ENCODE results near the gene ZCRB1.

Gene ZCRB1

DNA sequence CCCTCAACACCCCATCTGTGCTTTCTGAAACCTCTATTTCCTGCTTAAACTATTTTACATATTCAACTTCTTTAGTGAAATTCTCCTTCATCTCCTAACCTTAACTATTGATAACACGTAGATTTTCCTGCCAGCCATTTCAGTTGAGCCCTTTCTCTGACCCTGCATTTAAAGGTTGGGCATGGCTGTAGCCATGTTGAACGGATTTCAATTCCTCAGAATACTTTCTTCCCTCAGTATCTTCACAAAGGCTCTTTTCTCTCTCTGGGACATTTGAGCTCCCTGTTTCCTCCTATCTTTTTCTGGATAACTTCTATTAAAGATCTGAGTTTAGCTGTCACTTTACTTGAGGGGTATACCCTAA, 1.3 kb upstream of the ZCRB1 start:
- no peak for DNase-seq (ENCODE audit: low read depth)

DNA sequence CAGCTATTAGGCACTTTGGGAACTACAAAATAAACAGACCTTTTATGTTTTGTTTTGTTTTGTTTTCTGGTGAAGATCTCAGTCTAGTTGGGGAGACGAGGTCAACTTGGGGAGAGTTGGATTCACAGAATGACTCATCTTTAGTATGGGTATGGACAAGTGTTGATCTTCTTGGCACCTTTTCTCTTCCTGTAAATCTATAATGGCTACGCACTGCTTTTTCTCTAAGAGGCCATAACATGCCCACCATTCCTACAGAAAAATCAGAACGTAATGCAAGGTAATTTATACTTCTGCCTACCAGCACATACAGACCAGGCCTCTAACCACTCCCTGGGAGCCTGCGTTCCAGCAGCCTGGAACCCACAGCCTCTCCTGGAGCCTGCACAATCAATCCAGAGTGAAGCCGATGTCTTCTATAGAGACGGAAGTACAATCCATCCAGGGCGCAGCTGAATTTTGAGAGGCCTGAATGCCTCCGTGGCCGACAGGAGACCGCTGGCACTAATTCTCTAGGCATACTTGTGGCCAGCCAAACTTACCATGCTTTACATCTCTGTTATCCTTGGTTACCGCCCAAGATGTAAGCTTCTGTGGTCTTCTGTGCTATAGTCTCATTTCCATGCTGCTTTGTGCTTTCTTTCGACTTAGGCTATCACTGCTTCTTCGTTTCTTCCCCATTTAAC, 790 bp upstream of the ZCRB1 start:
- DNase-seq (ENCODE audit: low read depth), result no peak

DNA sequence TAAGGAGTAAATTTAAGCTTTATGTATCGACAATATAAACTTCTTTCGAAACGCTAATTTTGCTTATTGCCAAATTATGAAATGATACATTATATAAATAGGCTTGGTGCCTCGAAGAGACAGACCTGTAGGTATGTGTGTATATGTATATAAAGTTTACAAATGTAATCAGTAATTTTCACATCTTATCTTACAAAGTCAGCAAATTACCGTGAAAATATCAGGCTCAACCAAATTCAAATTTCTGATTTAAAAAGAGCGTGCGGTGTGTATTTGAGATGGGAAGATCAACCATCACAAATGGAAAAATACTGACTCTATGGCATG, 605 bp downstream of the ZCRB1 start:
- DNase-seq (ENCODE audit: low read depth), result no peak

DNA sequence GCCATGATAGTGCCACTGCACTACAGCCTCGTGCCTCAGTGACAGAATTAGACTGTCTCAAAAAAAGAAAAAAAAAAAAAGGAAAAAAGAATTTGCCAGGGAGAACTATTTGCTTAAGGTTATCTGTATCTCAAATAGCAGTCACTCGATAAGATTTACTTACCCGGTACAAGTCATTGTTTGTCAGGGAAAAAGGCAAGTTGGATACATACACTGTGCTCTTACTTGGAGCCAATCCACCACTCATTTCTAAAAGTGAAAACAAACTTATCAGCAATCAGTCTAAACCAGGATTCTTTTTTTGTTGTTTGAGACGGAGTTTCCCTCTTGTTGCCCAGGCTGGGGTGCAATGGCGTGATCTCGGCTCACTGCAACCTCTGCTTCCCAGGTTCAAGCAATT, 2.0 kb downstream of the ZCRB1 start:
- DNase-seq (ENCODE audit: low read depth), result no peak

DNA sequence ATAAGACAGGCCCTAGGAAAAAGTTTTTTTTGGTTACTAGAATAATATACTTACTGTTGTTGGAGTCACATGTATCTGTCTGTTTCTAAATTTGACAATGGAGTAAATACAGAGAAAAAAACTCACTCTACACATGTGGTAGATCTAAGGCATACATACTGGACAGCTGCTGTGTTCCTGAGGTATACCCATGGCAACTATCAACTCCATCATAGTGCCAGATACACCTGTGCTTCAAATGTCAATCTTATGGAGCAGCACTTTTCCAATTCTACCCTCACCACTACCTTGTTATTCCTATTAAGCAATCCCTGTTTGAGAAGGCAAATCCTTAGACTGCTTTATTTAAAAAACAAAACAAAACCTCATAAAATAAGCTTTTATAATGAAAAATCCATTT, 3.3 kb downstream of the ZCRB1 start:
- no peak for DNase-seq (ENCODE audit: low read depth)

DNA sequence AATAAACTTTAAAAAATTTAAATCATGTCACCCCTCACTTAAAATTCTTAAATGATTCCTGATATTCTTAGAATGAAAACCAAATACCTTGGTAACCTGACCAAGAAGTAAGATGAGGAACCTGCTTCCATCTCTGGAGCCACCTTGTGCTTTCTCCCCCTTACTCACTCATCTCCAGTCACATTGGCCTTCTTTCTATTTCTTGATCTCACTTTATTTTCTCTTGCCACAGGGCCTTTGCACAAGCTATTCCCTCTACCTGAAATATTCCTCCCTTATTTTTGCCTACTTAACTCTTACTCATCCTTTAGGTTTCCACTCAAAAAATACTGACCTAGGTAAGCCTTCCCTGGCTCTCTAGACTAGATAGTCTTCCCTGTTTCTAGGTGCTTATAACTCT, 5.1 kb downstream of the ZCRB1 start:
- no peak for DNase-seq (ENCODE audit: low read depth)

DNA sequence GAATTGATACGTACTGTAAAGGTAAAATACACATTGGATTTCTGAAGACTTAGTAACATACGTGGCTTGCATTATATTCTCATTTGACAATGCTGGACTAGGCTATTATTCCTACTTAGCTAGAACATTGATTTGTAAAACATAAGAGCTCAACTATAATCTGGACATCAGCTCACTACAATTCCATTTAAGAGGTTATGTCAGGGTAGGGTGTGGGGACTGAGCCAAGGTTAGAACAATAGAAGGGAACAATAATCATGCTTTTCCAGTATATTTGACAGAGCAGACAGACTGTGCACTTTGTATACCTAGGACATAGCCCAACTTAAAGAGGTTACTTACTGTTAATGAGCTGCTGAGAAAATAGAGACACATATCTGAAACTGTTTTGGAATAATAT, 10.8 kb downstream of the ZCRB1 start:
- no peak for DNase-seq (ENCODE audit: low read depth)

DNA sequence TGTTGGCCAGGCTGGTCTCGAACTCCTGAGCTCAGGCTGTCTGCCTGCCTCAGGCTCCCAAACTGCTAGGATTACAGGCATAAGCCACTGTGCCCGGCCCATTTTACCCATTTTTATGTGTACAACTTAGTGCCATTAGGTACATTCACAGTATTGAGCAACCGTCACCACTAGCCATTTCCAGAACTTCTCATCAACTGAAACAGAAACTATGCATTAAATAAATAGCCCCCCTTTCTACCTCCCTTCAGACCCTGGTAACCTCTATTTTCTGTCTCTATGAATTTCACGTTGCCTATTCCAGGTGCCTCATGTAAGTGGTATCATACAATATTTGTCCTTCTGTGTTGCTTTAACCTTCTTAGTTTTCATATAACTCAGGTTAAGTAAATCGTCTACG, 15.9 kb downstream of the ZCRB1 start:
- no peak for DNase-seq (ENCODE audit: low read depth)

DNA sequence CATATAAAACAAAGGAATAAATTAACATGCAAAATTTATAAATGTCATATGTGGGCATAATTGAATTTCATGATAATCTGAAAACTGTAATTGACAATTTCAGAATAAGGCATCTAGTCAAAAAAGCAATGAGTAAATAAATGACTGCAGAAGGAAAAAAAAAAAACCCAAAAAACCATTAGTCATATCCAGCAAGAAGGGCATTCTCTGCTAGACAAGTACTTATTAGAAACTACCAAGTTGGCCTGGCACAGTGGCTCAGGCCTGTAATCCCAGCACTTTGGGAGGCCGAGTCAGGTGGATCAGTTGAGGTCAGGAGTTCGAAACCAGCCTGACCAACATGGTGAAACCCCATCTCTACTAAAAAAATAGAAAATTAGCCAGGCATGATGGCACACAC, 17.5 kb downstream of the ZCRB1 start:
- no peak for DNase-seq (ENCODE audit: low read depth)

DNA sequence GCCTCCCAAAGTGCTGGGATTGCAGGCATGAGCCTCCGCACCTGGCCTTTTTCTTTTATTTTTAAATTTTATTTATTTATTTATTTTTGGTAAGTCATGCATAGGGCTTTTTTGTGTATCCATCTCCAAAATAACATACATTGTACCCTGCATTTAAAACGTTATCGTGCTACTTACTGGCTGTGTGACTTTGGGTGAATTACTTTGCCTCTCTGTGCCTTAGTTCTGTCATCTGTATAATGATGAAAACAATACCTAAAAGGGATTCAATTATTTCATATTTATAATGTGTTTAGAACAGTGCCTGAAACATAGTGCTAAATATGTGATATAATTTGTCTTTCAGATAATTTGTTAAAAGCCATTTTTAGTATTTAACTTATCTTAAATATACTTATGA, 19.6 kb downstream of the ZCRB1 start:
- no peak for DNase-seq (ENCODE audit: low read depth)

DNA sequence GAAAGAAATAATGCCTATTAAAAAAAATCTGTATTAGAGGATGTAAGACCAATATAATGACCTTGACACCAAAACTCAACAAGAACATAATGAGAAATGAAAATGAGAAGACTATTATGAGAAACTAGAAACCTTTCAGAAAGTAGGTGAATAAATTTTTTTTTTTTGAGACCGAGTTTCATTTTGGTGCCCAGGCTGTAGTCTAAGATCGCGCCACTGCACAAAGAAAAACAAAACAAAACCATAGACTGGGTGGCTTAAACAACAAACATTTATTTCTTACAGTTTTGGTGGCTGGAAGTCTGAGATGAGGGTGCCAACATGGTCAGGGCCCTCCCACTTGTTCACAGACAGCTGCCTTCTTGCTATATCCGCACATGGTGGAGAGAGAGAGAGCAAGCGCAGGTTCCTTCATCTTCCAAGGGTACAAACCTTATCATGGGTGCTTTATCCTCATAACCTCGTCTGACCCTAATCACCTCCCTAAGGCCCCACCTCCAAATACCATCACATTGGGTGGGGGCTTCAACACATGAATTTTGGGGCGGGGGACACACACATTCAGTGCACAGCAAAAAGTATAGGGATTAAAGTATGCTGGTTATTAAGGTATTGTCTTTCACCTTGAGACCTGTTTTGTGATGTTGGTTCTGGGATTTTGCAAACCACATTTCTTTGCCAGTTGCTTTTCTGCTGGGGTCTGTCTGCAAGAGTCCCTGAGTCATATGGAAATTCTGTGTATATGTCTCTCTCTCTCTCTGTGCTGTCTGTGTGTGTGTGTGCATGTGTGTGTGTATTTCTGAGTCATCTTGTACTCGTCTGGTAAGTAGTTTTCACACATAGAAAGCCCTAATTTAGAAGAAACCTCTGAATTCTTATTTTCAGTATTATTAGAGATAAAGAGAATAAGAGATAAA, 26.2 kb downstream of the ZCRB1 start:
- DNase-seq (ENCODE audit: low read depth), result peak; percentile 46

DNA sequence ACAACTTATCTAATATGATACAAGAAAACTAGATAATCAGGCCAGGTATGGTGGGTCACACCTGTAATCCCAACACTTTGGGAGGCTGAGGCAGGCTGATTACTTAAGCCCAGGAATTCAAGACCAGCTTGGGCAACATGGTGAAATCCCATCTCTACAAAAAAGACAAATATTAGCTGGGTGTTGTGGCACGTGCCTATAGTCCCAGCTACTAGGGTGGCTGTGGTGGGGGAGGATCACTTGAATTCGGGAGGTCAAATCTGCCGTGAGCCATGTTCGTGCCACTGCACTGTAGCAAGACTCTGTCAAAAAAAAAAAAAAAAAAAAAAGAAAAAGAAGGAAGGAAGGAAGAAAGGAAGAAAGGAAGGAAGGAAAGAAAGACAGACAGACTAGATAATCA, 27.0 kb downstream of the ZCRB1 start:
- no peak for DNase-seq (ENCODE audit: low read depth)

DNA sequence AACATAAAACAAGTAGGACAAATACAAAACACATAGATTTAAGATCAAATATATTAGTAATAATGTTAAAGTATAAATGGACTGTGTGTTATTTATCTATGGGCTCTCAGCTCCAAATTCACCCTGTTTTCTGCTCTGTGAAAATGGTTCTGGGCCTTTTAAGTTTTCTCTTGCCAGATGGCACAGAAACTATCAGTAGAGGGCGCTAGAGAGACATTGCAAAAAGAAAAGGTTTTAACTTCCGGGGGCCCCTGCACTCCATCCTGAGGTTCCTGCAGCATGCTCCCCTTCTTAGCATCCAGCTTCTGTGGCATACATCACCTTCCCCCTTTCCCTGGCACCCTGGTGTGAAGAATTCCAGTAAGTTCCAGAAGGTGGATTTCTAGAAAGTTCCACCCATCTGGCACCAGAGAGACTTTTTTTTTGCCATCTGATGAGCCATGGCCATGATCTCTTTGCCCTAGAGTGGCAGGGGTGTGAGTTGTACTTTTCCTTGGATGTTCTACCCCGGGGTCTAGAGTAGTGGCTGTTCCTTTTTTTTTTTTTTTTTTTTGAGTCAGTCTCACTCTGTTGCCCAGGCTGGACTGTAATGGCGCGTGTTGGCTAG, 29.3 kb downstream of the ZCRB1 start:
- DNase-seq (ENCODE audit: low read depth), result no peak

DNA sequence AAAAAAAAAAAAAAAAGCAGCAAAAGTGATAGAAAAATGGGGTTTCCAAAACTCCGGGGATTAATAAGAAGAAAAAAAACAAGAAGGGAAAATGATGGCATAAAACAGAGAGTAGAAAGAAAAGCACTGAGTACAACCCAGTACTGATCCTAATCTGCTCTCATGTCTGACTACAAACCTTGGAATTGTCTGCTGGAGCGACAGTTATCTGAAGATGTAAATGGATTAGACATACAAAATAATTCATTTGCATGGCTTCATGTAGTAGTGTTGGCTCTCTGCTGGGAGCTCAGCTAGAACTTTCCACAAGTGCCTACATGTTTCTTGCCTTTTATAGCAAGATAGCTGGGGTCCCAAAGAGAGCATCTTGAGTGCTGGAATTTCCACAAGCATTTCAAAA, 34.2 kb downstream of the ZCRB1 start:
- no peak for DNase-seq (ENCODE audit: low read depth)

DNA sequence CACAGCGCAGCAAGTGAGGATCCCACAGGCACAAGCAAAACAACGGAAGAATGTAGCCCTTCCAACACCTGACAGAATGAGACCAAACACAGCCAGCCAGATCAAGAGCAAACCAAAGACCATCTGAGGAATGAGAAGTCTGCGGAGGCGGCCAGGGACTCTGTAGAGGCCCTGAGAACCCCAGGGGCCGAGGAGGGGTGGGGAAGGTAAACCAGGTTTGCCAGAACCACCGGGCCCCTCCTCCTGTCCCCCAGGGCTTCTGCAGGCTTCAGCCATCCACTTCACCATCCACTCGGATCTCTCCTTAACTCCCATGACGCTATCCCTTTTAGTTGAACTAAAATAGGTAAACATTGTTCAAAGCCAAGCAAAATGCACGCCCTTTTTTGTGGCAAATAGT, 37.4 kb downstream of the ZCRB1 start:
- no peak for DNase-seq (ENCODE audit: low read depth)

DNA sequence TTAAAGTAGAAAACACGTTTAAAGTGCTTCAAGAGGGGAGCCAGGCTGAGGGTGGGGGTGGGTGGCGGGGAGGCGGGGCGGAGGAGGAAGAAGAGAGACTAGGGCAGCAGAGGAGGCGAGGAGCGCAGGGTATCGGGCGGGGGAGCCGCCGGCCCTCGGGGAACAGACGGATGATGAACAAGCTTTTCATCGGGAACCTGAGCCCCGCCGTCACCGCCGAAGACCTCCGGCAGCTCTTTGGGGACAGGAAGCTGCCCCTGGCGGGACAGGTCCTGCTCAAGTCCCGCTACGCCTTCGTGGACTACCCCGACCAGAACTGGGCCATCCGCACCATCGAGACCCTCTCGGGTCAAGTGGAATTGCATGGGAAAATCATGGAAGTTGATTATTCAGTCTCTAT, 39.2 kb downstream of the ZCRB1 start:
- DNase-seq (ENCODE audit: low read depth), result no peak

DNA sequence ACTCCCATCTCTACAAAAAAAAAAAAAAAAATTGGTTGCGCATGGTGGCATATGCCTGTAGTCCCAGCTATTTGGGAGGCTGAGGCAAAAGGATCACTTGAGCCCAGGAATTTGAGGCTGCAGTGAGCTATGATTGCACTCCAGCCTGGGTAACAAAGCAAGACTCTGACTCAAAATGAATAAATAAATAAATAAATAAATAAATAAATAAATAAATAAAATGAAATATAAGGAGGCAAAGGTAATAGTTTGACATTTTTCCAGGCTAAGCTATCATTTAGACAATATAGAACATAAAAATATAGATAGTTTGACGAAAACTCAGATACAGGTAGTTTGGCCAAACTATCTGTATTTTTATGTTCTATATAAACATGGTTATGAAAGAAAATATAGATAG, 40.5 kb downstream of the ZCRB1 start:
- DNase-seq (ENCODE audit: low read depth), result no peak

DNA sequence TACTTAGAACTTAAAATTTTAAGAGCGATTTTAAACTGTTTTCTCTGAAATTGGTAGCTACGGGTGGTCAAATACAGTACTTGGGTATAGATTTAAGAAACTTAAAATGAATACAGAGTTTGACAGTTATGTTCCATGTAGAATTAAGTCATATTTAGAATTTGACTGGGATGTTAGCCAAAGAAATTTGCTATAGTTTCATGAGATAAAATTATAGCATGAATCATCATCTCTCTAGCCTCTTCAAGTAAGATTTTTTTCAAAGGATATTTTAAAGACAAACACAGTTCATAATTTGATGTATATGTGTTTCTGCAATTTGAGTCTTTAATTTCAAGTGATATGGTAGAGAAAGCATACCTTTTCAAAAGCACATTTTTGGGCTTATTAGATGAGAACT, 41.0 kb downstream of the ZCRB1 start:
- no peak for DNase-seq (ENCODE audit: low read depth)

DNA sequence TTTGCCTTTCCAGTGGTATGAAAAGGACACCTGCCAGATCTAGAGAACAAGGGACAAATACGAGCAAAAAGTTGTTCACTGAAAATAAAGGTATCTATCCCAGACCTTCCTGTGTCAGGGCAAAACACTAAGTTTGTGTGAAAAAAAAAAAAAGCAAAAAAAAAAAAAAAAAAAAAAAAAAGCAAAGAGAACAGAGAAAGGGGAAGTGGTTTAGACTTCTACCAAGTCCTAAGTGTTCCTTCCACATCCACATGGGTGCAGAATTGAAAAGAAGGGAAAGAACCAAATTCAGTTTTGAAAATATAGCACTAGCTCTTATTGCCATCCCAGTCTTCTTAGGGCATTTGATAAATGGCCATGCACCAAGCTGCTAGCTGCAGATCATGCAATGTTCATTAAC, 41.7 kb downstream of the ZCRB1 start:
- DNase-seq (ENCODE audit: low read depth), result no peak

DNA sequence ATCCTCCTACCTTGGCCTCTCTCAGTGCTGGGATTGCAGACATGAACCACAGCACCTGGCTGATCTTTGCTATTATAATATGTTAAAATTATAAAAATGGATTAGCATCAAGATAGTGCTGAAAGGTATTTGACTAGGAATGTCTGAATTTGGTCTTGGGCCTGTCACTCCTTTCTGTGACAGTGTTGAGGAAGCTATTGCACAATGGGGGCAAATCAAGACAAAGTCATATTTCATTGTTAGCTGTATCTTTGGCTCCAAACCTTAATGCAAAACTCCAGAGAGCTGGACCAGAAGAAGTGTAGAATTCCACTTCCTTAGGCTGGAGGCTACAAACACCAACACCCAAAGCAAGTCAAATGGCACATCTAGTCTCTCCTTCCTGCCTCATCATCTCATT, 42.2 kb downstream of the ZCRB1 start:
- DNase-seq (ENCODE audit: low read depth), result no peak

DNA sequence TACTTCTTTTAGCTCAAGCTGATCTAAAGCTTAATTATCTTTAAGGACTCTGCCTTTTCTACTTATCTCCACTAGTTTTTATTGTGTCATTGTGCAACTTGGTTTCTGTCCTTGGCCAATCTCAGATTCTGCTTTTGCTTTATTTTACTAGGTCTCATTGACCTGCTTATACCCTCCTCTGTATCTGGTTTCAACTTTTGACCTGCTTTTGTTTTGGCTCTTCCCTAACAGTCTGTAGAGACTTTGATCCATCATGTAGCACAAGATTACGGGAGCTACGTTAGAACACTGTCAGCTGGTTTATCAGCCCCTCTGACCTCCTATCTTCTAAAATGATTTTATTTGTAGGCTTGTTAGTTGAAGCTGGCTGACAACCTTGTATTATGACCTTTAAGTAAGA, 43.6 kb downstream of the ZCRB1 start:
- no peak for DNase-seq (ENCODE audit: low read depth)

DNA sequence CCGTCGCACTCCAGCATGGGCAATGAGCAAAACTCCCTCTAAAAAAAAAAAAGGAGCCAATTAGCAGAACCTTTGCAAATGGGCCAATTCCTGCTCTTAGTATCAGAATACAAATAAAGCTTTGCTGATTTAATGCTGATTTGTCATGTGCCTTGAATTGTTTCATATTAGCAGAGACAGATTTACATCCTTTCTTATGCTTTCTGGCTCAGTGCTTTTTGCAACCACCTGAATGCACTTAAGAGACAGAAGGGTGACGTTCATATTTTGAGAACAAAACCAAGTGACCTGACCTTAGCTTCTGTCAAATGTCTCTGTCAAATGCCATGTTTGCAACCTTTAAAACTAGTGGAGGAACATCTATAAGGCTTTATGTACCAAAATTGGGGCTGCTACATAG, 44.0 kb downstream of the ZCRB1 start:
- no peak for DNase-seq (ENCODE audit: low read depth)

DNA sequence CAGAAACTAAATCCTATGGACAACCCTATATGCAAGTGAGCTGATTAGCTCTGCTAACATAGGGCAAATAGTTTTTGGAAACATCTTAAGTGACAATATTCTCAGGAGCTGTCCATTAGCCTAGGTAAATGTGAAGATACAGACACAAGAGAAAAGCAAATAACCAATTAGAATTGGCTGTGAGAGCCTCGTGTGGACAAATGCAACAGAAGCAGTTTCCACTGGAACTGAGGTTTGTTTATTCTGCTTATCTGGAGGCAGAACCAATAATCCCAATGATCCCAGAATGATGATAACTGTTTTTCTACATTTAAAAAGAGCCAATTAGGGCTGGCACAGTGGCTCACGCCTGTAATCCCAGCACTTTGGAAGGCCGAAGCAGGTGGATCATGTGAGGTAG, 44.6 kb downstream of the ZCRB1 start:
- no peak for DNase-seq (ENCODE audit: low read depth)

DNA sequence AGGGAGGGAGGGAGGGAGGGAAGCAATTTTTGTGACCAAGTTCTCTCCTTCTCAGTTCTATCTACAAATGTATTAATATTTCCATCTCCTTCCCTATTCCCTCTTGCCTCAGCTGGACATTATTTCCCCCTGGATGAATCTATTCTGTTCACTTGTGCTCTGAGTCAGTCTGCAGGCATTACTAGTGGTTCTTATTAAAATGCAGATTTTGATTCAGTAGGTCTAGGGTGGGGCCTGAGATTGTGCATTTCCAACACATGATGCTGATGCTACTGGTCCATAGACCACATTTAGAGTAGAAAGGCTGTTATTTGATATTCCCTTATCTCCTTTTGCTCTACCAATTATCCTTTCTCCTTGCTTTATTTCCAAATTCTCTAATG, 47.8 kb downstream of the ZCRB1 start:
- no peak for DNase-seq (ENCODE audit: low read depth)

Measured in stimulated activated CD4-positive, alpha-beta T cell treated with anti-CD3 and anti-CD28 coated beads, Interleukin-2, amount 100 ng/mL, for 4 hours (primary cell).